ENCODE data around the gene EXOC1L. TPM values are rescaled to one million over a fixed set of nuclear protein-coding genes. Genes with fewer than 3 reads are reported as not detected.

The EXOC1L gene
- polyA plus RNA-seq, 12 donors: not detected

DNA sequence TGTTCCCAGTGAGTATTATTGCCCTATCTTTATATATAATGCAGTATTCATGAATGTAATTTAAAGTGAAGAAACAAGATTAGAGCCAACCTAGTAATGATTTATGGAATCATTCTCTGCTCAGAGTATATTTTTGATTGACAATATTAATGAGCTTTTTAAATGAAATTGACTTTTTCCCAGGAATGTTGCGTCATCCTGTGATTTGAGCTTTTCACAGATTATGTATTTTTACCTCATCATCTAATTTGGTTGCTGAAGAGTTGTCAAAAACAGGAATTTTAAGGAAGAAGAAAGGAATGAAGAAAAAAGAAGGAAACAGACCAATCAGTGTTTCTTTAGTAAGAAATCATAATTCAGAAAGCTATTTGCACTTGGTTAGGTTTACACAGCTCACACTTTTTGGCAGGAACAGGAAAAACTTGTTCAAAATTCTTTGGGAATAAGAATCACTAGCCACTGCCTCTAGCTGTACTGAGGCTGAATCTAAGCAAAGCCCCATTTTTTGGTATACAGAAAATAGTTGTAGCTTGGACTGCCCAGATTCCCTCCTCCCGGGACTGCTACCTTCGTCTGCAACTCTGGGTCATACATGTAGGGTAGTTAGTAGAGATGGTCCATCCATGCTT is 61.2 kb downstream of the EXOC1L start:
- no peak for DNase-seq

DNA sequence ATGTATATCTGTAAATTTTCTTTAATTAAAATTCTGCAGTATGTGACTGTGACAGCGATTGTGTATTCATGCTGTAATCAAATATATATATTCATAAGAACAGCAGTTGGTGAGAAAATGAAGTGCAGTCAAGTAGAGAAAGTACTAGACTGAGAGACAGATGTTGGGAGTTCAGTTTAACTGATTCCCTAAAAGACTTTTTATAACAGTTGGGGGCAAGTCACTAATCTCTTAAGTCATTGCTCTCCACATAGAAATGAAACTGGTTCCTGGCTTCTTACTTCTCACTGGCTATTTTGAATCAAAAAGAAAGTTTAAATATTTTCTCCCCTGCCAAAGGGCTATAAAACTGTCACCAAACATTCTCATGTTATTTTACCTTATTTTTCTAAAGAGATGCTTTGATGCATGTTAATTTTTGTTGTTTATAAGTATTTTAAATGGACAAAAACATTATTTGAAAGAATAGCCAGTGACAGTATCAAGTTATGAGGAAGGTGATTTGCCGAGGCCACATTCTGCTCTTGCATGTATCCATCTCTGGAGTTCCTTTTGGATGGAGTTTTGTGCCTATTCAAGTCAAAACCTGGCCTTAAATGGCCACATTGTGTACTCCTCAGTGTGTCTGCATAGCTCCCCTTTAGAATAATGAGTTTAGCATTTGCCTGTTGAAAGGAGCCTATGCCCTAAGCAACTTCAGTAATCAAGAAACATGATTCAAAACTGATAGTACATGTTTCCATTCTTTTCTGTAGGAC is 64.7 kb downstream of the EXOC1L start:
- no peak for DNase-seq

DNA sequence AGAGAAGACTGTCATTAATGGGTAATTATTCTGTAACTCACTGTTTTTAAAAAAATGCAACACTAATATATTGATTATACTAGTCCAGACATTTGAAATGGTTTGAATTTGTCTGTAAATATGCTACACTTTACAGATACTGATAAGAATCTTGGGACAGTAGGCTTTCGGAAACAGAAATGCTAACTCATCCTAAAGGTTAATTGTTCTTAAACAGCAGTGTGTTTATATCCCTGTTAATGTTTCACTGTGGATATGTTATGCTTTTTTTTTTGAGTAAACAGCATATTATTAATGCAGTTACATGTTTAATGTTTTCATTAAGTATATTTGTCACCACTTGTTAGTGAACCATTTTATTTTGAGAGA is 65.2 kb downstream of the EXOC1L start:
- DNase-seq: no peak

Other genes with a start within 250 kb of the EXOC1L start
- gene PDCL2, start 227.5 kb upstream of the EXOC1L start, polyA plus RNA-seq (ENCODE audit: insufficient read length in 12 of 12): not detected
- gene NMU, start 183.5 kb upstream of the EXOC1L start, polyA plus RNA-seq (ENCODE audit: insufficient read length in 12 of 12): 1 to 10 TPM in 7 of 12 donors, under 1 TPM in 3, not detected in 2; 0.60 to 1.9 (median 1.4) TPM
- gene EXOC1, start 33.9 kb downstream of the EXOC1L start, polyA plus RNA-seq (ENCODE audit: insufficient read length in 12 of 12): 10 to 100 TPM in 11 of 12 donors, not detected in 1; 20.2 to 36.8 (median 28.8) TPM
- gene CEP135, start 129.2 kb downstream of the EXOC1L start, polyA plus RNA-seq (ENCODE audit: insufficient read length in 12 of 12): 10 to 100 TPM in 1 of 12 donors, 1 to 10 TPM in 10, not detected in 1; 4.5 to 13.0 (median 7.0) TPM